Tibial nerve (tissue), 4 donors: ENCODE data around the gene ST8SIA3.

Source experiments
- CTCF ChIP-seq, 5 experiments: fragments of 200-600 bp in 3 of 5; fragments of 450-650 bp in 2 of 5; sonication (generic) in 3 of 5; IDR thresholded peaks; one replicate each; pipeline ENCODE4 v1.5.1; 2016 to 2019; ENCODE audit warnings: antibody characterized with exemption in 5 of 5, mild to moderate bottlenecking in 3 of 5, moderate library complexity in 2 of 5
- EP300 ChIP-seq, 2 donors: sonication (generic); formaldehyde crosslinking; IDR thresholded peaks; one replicate each; pipeline ENCODE4 v1.6.1; 2017; ENCODE audit warnings: antibody characterized with exemption in 2 of 2, mild to moderate bottlenecking in 1 of 2
- POLR2A ChIP-seq, 2 donors: fragments of 450-650 bp; IDR thresholded peaks; one replicate each; pipeline ENCODE4 v1.6.1; 2017; ENCODE audit warnings: antibody characterized with exemption in 2 of 2, mild to moderate bottlenecking in 2 of 2, moderate library complexity in 2 of 2

- no peak for TF ChIP-seq CTCF (IDR thresholded peaks at IDR 0.05)
- TF ChIP-seq POLR2A (IDR thresholded peaks at IDR 0.05) = no peak
- TF ChIP-seq EP300 (IDR thresholded peaks at IDR 0.05) = no peak
Observed at GRCh38 chr18:57329856-57330255, 22.5 kb upstream of the ST8SIA3 start.
